Activated T-cell treated with anti-CD3 and anti-CD28 coated beads for 24 hours (primary cell): ENCODE data around the gene CLASP1.
"Not testable (repeated sequence)": the region's sequence is repeated elsewhere in the genome, so short reads cannot be mapped to it uniquely, and the experiment has no call there.

Experiments used
- DNase-seq: peaks from one replicate; pipeline ENCODE4 v3.0.0-alpha.2; 2020; ENCODE audit warnings: low read depth

CLASP1 gene

GRCh38 chr2:121419081-121419699 lies 230.1 kb downstream of the CLASP1 start:
- no peak for DNase-seq

DNA sequence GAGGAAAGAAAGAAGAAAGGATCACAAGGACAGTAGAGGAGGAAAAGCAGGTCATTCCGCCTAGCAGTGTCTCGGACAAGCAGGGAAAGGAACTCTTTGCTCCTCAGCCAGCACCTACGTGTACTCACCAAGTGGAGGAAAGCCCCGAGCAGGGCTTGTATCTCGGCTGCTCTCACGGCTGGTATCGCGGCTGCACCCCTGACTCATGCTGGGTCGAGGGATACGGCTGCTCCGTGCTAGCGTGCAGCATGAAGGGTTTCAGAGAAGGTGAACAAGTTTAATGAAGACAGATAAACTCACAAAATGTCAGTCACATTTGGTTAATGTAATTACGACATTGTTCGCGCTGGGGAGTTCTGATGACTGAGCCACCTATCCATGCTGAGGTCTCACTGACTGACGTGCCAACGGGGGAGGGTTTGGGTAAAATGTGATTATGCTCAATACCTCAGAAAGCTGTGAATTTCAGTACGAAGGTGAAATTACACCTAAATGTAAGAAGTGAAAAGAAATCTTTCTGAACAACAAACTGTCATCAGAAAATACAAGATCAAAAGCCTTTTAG lies 230.7 kb downstream of the CLASP1 start:
- DNase-seq, result no peak

- DNase-seq, result no peak
Measured at GRCh38 chr2:121417826-121418225, 231.4 kb downstream of the CLASP1 start.

DNA sequence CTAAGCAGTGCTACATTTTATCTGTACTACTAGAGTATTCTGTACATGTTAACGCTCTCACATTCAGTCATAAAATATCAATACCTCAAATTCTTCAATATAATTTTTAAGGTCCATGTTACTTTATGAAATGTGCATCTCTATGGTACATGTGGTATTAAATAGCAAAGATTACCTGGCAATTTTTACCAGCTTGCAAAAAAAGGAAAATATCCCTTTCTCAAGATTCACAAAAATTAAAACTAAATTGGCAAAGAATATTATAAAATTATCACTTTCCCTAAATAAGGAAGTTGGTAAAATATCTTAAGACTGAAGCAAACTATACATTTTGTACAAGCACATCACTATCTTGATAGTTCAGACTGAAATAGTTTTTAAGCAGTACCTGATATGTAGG lies 233.5 kb downstream of the CLASP1 start:
- DNase-seq, result no peak

DNA sequence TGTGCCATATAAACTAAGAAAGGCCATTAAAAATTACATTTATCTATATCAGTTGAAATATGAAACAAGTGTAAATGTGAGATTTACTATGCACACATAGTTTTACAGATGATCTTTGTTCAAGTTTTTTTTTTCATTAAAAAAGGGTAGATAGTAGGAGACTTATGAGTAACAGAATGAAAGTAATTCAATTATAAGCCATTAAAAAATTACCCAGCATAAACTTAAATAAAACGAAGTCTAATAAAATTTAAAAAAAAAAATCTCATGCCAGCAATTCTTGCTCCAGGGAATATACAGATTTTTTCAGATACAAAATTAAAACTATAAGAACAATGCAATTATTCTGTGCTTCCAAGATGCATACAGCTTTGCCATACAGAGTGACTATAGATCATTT lies 236.9 kb downstream of the CLASP1 start:
- DNase-seq, result no peak

- DNase-seq, result no peak
Measured at GRCh38 chr2:121409966-121410365, 239.3 kb downstream of the CLASP1 start.

DNA sequence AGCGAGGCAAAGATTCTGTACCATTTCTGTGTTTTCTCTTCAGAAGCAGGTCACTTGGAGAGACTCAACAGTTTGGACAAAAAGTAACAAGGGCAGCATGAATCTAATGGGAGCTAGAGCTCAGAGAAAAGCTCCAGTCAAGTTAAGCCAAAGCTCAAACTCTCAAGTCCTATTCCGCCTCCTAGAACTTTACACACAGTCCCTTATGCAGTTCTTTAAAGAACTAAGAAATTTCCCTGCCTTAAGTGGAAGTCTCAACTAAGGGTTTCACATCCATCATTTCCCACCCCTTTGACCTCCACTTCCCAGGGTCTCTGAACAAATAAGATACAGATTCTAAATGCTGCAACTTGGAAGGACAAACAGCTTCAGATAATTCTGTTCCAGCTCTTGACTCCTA lies 239.9 kb downstream of the CLASP1 start:
- no peak for DNase-seq

DNA sequence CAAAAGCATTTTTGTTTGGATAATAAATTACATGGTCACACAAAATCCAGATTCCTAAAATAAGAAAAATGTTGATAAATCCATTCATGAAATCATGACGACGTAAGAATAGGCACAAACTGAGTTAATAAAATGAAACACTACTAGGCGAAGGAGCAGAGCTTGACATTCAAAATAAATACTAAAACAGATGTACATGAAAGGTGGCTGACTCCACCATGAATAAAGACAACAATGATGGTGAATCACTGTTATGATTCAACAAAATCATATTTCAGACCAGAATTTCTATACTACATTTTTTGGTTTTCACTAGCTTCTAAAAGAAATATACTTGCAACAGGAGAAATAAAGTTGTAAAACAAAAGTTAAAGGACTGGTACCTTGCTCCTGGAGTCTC lies 240.6 kb downstream of the CLASP1 start:
- DNase-seq, result no peak

DNA sequence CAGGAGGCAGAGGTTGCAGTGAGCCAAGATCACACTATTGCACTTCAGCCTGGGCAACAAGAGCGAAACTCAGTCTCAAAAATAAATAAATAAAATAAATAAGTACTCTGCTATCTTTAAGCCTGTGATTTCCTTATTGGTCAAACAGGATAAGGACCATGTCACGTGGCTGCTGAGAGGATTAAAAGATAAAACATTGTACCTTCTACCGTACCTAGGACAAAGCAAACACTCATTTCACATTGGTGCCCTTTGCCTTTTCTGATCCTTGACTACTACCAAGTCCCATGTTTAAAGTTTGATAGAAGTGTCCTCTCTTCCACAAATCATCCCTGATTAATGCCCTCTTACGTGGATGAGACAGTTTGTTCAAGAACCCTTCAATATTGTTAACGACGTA lies 244.0 kb downstream of the CLASP1 start:
- no peak for DNase-seq

- DNase-seq, result no peak
Measured at GRCh38 chr2:121400201-121400600, 249.1 kb downstream of the CLASP1 start.

DNA sequence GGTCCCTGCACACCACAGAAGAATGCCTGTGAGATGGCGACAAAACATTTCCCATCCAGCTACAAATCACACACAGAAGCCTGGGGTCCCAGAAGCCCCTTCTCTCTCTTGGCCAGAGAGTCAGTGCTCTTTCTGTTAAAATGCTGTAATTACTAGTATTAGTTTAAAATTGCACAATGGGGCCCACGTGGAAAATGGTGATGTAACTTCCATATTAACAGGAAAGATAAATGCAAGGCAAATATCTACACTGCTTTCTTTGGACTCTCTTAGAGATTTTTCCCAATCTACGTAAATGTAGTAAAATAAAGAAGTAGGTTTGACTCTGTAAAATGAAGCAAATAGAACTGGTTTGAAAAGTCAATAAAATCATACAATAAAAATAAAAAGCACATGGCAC lies 250.4 kb downstream of the CLASP1 start:
- no peak for DNase-seq

GRCh38 chr2:121390082-121390692 lies 259.1 kb downstream of the CLASP1 start:
- no peak for DNase-seq

DNA sequence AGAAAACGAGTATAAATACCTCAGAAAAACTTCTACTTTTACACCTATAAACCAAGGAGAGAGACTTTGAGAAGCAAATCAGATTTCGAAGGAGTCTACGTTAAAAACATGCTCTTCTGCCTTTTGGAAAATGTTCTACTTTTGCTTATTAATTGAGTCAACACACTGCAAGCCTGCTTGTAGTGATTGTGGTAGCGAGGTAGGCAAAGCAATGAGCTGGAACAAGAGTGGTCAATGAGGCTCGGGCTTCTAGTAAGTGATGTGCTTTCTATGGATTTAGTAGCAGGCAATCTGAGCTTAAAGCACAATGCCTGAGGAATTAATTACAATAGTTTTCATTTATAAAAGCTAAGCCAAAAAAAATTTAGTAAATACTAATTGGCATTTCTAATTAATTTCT lies 260.9 kb downstream of the CLASP1 start:
- DNase-seq, result no peak

DNA sequence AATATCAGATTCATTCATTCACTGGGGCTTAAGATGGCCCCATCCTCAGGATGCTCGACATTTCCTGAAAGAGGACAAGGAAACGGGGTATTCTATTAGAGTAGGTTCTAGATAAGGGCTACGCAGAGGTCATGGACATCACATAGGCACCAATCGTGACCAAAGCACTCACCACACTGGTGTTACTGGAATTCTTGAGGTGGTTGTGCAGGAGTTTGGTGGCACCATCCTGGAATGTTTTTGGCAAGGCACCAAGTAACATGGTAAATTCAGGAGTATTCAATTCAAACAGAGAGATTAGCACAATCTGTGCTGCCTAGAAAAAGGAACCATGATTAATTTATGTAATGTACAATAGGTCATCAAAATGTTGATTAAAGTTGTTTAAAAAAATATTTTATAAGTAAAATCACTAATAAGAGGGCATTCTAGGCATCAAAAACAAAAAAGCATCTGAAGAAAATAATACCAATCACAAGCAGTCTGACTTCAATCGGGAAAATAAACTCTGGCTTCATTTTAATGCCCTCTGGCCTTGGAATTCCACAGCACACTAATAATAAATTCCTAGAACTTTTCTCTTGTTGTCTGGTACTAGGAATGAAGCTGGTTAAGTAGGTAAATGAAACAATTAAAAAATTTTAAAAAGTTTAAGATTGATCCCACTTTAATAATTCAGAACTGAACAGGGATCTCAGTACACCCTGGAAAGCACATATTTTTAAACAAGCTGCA lies 261.5 kb downstream of the CLASP1 start:
- DNase-seq, result no peak

GRCh38 chr2:121386707-121387106 lies 262.6 kb downstream of the CLASP1 start:
- DNase-seq, result no peak

DNA sequence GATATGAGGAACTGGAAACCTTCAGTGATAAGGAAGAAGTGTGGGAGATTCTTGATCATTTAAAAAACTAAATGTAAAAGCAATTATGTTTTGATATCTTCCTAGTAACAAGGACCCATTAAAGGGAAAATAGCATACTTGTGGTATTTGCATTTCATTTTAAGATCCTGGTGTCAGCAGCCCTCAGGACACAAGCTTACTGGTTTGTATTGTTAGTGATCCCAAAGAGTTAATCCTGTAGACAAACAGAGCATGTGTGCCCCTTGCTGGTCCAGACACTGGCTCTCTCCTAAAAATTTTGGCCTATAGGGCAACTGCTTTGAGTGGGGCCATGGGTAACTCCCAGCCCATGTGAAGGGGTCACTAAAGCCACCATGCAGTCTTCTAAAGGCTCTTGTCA lies 263.2 kb downstream of the CLASP1 start:
- DNase-seq, result no peak

GRCh38 chr2:121382744-121383143 lies 266.5 kb downstream of the CLASP1 start:
- DNase-seq, result no peak

DNA sequence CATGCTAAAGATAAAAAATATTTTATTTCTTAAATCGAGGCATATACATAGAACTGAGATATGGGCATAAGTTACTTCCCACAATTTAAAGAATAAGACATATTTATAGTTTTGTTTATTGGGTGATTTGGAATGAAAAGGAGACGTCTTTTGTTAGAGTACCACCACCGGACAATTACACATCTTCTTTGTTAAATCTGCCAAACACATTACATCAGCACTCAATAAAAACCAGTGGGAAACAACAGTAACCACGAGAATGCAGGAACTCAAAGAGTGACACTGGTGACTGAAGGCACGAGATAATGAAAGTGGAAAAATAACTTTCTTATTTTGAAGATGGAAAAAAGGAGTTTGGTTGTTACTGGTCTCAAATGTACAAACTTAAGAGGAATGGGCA lies 271.6 kb downstream of the CLASP1 start:
- no peak for DNase-seq

DNA sequence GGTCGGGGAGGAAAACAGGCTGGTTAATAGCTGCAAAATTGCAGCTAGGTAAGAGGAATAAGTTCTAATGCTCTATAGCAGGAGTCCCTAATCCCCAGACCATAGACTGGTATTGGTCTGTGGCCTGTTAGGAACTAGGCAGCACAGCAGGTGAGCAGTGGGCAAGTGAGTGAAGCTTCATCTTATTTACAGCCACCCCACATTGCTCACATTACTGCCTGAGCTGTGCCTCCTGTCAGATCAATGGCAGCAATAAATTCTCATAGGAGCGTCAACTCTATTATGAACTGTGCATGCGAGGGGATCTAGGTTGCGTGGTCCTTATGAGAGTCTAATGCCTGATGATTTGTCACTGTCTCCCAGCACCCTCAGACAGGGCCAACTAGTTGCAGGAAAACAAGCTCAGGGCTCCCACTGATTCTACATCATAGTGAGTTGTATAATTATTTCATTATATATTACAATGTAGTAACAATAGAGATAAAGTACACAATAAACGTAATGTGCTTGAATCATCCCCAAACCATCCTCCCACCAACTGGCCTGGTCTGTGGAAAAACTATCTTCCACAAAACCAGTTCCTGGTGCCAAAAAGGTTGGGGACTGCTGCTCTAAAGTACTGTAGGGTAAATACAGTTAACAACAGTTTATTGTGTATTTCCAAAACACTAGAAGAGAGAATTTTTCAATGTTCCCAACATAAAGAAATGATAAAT lies 272.6 kb downstream of the CLASP1 start:
- DNase-seq, result no peak

GRCh38 chr2:121375621-121376159 lies 273.6 kb downstream of the CLASP1 start:
- DNase-seq, result no peak

GRCh38 chr2:121374412-121375075 lies 274.7 kb downstream of the CLASP1 start:
- not testable (repeated sequence) for DNase-seq
